H9 (cell line): ENCODE measurements around the gene CFAP157. TPM values are rescaled to one million over a fixed set of nuclear protein-coding genes. Genes with fewer than 3 reads are reported as not detected.

ENCODE experiments used
- DNase-seq: peaks from one replicate; pipeline ENCODE4 v3.0.0-alpha.2; 2017
- H2AFZ ChIP-seq: one replicate; pipeline ENCODE4 v1.6.1; 2013; ENCODE audit warnings: mild to moderate bottlenecking, low read length, control low read depth, moderate library complexity
- H2AK5ac ChIP-seq: 2 replicates; pipeline ENCODE4 v1.6.1; 2013; ENCODE audit warnings: low read length, control low read depth, mixed read lengths; ENCODE audit not compliant: insufficient read length
- H2BK120ac ChIP-seq: one replicate; pipeline ENCODE4 v1.6.1; 2013; ENCODE audit warnings: low read depth, mild to moderate bottlenecking, low read length, control low read depth, inconsistent platforms; ENCODE audit not compliant: poor library complexity, severe bottlenecking
- H2BK12ac ChIP-seq: 2 replicates; pipeline ENCODE4 v1.6.1; 2013; ENCODE audit warnings: low read length, control low read depth, mixed read lengths, low read depth; ENCODE audit not compliant: insufficient read length
- H2BK15ac ChIP-seq: 2 replicates; pipeline ENCODE4 v1.6.1; 2013; ENCODE audit warnings: low read depth, low read length, control low read depth
- H2BK20ac ChIP-seq: one replicate; pipeline ENCODE4 v1.6.1; 2013; ENCODE audit warnings: low read depth, mild to moderate bottlenecking, low read length, control low read depth, inconsistent platforms; ENCODE audit not compliant: poor library complexity, severe bottlenecking
- H2BK5ac ChIP-seq: 2 replicates; pipeline ENCODE4 v1.6.1; 2013; ENCODE audit warnings: low read length, control low read depth, mixed read lengths; ENCODE audit not compliant: insufficient read length
- H3K14ac ChIP-seq: 2 replicates; pipeline ENCODE4 v1.6.1; 2013; ENCODE audit warnings: low read length, control low read depth; ENCODE audit not compliant: insufficient read depth
- H3K18ac ChIP-seq: 2 replicates; pipeline ENCODE4 v1.6.1; 2013; ENCODE audit warnings: low read depth, mild to moderate bottlenecking, mixed read lengths, low read length, control low read depth; ENCODE audit not compliant: insufficient read length
- H3K23ac ChIP-seq: 2 replicates; pipeline ENCODE4 v1.6.1; 2013; ENCODE audit warnings: low read length, control low read depth, mixed read lengths, low read depth; ENCODE audit not compliant: insufficient read length
- H3K23me2 ChIP-seq: 2 replicates; pipeline ENCODE4 v1.6.1; 2013; ENCODE audit warnings: low read depth, mild to moderate bottlenecking, mixed read lengths, low read length, control low read depth; ENCODE audit not compliant: insufficient read length, poor library complexity, severe bottlenecking
- H3K27ac ChIP-seq: 2 replicates; pipeline ENCODE4 v1.5.1; 2013; ENCODE audit warnings: low read length, control low read depth, mixed read lengths, low read depth; ENCODE audit not compliant: insufficient read length
- H3K27me3 ChIP-seq: 2 replicates; pipeline ENCODE4 v1.6.1; 2013; ENCODE audit warnings: low read length, control low read depth, inconsistent platforms; ENCODE audit not compliant: insufficient read depth
- H3K4ac ChIP-seq: 2 replicates; pipeline ENCODE4 v1.6.1; 2013; ENCODE audit warnings: low read depth, mild to moderate bottlenecking, control low read depth, inconsistent platforms, low read length, moderate library complexity
- H3K4me1 ChIP-seq: 2 replicates; pipeline ENCODE4 v1.6.1; 2013; ENCODE audit warnings: low read length, control low read depth, inconsistent platforms; ENCODE audit not compliant: insufficient read depth
- H3K4me2 ChIP-seq: 2 replicates; pipeline ENCODE4 v1.6.1; 2013; ENCODE audit warnings: low read length, control low read depth, mixed read lengths; ENCODE audit not compliant: insufficient read length, insufficient read depth
- H3K56ac ChIP-seq: 2 replicates; pipeline ENCODE4 v1.6.1; 2013; ENCODE audit warnings: low read depth, mild to moderate bottlenecking, mixed read lengths, low read length, control low read depth; ENCODE audit not compliant: insufficient read length
- H3K79me1 ChIP-seq: 2 replicates; pipeline ENCODE4 v1.6.1; 2013; ENCODE audit warnings: low read depth, mild to moderate bottlenecking, moderate library complexity, low read length, control low read depth, inconsistent platforms; ENCODE audit not compliant: insufficient read depth, poor library complexity, severe bottlenecking
- H3K79me2 ChIP-seq: 2 replicates; pipeline ENCODE4 v1.6.1; 2013; ENCODE audit warnings: low read length, control low read depth, inconsistent platforms; ENCODE audit not compliant: insufficient read depth
- H3K9ac ChIP-seq: 2 replicates; pipeline ENCODE4 v1.6.1; 2013; ENCODE audit warnings: low read length, control low read depth, mixed read lengths; ENCODE audit not compliant: insufficient read length; ENCODE audit errors: extremely low read depth
- H3K9me3 ChIP-seq: one replicate; pipeline ENCODE4 v1.6.1; 2013; ENCODE audit warnings: low read depth, low read length, inconsistent platforms; ENCODE audit not compliant: control insufficient read depth
- H3T11ph ChIP-seq: one replicate; pipeline ENCODE4 v1.6.1; 2013; ENCODE audit warnings: mild to moderate bottlenecking, low read length, control low read depth, inconsistent platforms
- H4K20me1 ChIP-seq: one replicate; pipeline ENCODE4 v1.6.1; 2013; ENCODE audit not compliant: control insufficient read depth, insufficient read length, insufficient read depth
- H4K5ac ChIP-seq: 2 replicates; pipeline ENCODE4 v1.6.1; 2013; ENCODE audit warnings: low read depth, mild to moderate bottlenecking, mixed read lengths, low read length, control low read depth; ENCODE audit not compliant: insufficient read length
- H4K8ac ChIP-seq: replicated peaks from 2 replicates; pipeline ENCODE4 v1.6.1; 2013; ENCODE audit warnings: low read length, control low read depth, mixed read lengths, low read depth; ENCODE audit not compliant: insufficient read length
- H4K91ac ChIP-seq: 2 replicates; pipeline ENCODE4 v1.6.1; 2013; ENCODE audit warnings: low read depth, mild to moderate bottlenecking, moderate library complexity, mixed read lengths, low read length, control low read depth; ENCODE audit not compliant: insufficient read length
- H3K27ac Mint-ChIP-seq, 3 experiments: 2 replicates in 2 of 3; 3 replicates in 1 of 3; pipeline ENCODE4 v1.8.0; 2020 to 2021; ENCODE audit warnings: mixed read lengths in 3 of 3, mild to moderate bottlenecking in 1 of 3, moderate library complexity in 1 of 3
- H3K27me3 Mint-ChIP-seq: 2 replicates; pipeline ENCODE4 v1.8.0; 2021; ENCODE audit warnings: low read depth, mild to moderate bottlenecking, moderate library complexity, mixed read lengths
- H3K36me3 Mint-ChIP-seq, 3 experiments: 2 replicates in 2 of 3; 3 replicates in 1 of 3; pipeline ENCODE4 v1.8.0; 2020 to 2021; ENCODE audit warnings: low read depth in 3 of 3, mixed read lengths in 3 of 3; ENCODE audit not compliant: insufficient read depth in 1 of 3
- H3K4me1 Mint-ChIP-seq, 2 experiments: 2 replicates each; pipeline ENCODE4 v1.8.0; 2020; ENCODE audit warnings: mixed read lengths in 2 of 2
- H3K4me3 Mint-ChIP-seq, 2 experiments: 2 replicates in 1 of 2; 3 replicates in 1 of 2; pipeline ENCODE4 v1.8.0; 2020 to 2021; ENCODE audit warnings: mild to moderate bottlenecking in 2 of 2, mixed read lengths in 2 of 2, moderate library complexity in 1 of 2
- H3K9me3 Mint-ChIP-seq, 2 experiments: 2 replicates in 1 of 2; 3 replicates in 1 of 2; pipeline ENCODE4 v1.8.0; 2020; ENCODE audit warnings: mild to moderate bottlenecking in 2 of 2, mixed read lengths in 2 of 2, moderate library complexity in 1 of 2
- WGBS: extraction: QIAGEN DNeasy Blood & Tissue Kit; methylation state at CpG from one replicate; pipeline ENCODE4 v1.1.7; 2013; ENCODE audit warnings: missing lambda C conversion rate, low lambda C conversion rate, mixed read lengths; ENCODE audit not compliant: insufficient read length; ENCODE audit errors: extremely low coverage; 5-methylcytosine and 5-hydroxymethylcytosine counted together
- total RNA-seq: library from RNA; stranded (reverse); gene quantifications from 2 replicates; pipeline ENCODE4 v1.2.1, GENCODE V29; 2021
- TF ChIP-seq, protein P1 (sequence below): fragments of 200-600 bp; sonication (generic); conservative IDR thresholded peaks from 3 replicates; pipeline ENCODE4 v1.8.0; 2021; ENCODE audit warnings: antibody characterized with exemption, mild to moderate bottlenecking

CFAP157 gene
- total RNA-seq, 1 experiment from 2014 or later: 0.22 TPM

DNA sequence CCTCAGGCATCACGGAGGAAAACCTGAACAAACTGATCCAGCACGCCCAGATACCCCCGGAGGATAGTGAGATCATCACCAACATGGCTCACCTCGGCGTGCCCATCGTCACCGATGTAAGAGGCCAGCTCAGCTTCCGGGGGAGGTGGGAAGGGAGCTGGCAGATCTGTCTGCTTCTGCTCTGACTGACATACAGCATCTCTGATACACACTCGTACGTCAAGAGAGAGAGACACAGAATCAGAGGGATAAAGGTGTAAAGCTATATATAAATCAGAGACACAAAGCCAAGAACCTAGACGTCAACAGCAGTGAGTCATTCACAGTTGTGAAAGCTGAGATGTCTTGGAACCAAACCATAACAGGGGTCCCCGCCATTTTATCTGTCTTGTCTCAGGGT is 30.1 kb upstream of the CFAP157 start:
- Histone ChIP-seq H3K9me3 (no peaks in the 10 kb centered on the region), H3K27me3 (no peaks in the 10 kb centered on the region), H3K79me2 (no peaks in the 10 kb centered on the region), H2AFZ (no peak overlapping the region), H3K27ac (no peak overlapping the region), H3K9ac (no peak overlapping the region), H3K14ac (no peak overlapping the region), H2AK5ac (no peak overlapping the region), H4K8ac (no peak overlapping the region), H3K4ac (no peak overlapping the region), H4K5ac (no peak overlapping the region), H3K18ac (no peak overlapping the region), H3K79me1 (no peaks in the 10 kb centered on the region), H2BK12ac (no peak overlapping the region), H2BK20ac (no peak overlapping the region), H2BK15ac (no peak overlapping the region), H3K56ac (no peak overlapping the region), H3K23ac (no peak overlapping the region), H4K91ac (no peak overlapping the region), H2BK5ac (no peak overlapping the region), H3K23me2 (no peaks in the 10 kb centered on the region), H3T11ph (no peak overlapping the region), H3K4me2 (no peak overlapping the region), H3K4me1 (no peaks in the 10 kb centered on the region), H2BK120ac (no peak overlapping the region), H4K20me1 (no peaks in the 10 kb centered on the region)
- TF ChIP-seq, protein P1, sequence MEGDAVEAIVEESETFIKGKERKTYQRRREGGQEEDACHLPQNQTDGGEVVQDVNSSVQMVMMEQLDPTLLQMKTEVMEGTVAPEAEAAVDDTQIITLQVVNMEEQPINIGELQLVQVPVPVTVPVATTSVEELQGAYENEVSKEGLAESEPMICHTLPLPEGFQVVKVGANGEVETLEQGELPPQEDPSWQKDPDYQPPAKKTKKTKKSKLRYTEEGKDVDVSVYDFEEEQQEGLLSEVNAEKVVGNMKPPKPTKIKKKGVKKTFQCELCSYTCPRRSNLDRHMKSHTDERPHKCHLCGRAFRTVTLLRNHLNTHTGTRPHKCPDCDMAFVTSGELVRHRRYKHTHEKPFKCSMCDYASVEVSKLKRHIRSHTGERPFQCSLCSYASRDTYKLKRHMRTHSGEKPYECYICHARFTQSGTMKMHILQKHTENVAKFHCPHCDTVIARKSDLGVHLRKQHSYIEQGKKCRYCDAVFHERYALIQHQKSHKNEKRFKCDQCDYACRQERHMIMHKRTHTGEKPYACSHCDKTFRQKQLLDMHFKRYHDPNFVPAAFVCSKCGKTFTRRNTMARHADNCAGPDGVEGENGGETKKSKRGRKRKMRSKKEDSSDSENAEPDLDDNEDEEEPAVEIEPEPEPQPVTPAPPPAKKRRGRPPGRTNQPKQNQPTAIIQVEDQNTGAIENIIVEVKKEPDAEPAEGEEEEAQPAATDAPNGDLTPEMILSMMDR: no peak
- Mint-ChIP-seq H3K4me3 (no peak overlapping the region), H3K4me1 (no peaks in the 10 kb centered on the region), H3K27me3 (no peaks in the 10 kb centered on the region), H3K9me3 (no peaks in the 10 kb centered on the region), H3K36me3 (peaks cover 26 to 56% (median 33%) of the 10 kb centered on the region in 3 experiments; a peak in 6 of 7 replicates), H3K27ac (no peak overlapping the region)
- WGBS: no CpG with 5 or more reads among the region's 12 CpGs
- DNase-seq: no peak
